HUES48 (cell line): ENCODE results near the gene ZNF799.
A peak's percentile ranks its signal among the peaks of the same experiment; 100 is the strongest.

Experiments
- H3K27ac ChIP-seq: one replicate; pipeline ENCODE4 v1.7.0; 2013; ENCODE audit warnings: low read depth, low read length, inconsistent platforms
- H3K27me3 ChIP-seq: 2 replicates; pipeline ENCODE4 v1.6.1; 2013; ENCODE audit warnings: mild to moderate bottlenecking, low read length; ENCODE audit not compliant: control insufficient read depth, insufficient read depth
- H3K36me3 ChIP-seq: 2 replicates; pipeline ENCODE4 v1.6.1; 2013; ENCODE audit warnings: low read length; ENCODE audit not compliant: control insufficient read depth, insufficient read depth
- H3K4me1 ChIP-seq: 2 replicates; pipeline ENCODE4 v1.6.1; 2013; ENCODE audit warnings: mild to moderate bottlenecking, low read length; ENCODE audit not compliant: control insufficient read depth, insufficient read depth
- H3K4me3 ChIP-seq: 2 replicates; pipeline ENCODE4 v1.5.1; 2013; ENCODE audit warnings: mild to moderate bottlenecking, low read depth, low read length
- H3K9ac ChIP-seq: 2 replicates; pipeline ENCODE4 v1.6.1; 2013; ENCODE audit warnings: mild to moderate bottlenecking, low read depth, low read length, moderate library complexity
- H3K9me3 ChIP-seq: 2 replicates; pipeline ENCODE4 v1.6.1; 2013; ENCODE audit warnings: low read length; ENCODE audit not compliant: control insufficient read depth, insufficient read depth

The ZNF799 gene

DNA sequence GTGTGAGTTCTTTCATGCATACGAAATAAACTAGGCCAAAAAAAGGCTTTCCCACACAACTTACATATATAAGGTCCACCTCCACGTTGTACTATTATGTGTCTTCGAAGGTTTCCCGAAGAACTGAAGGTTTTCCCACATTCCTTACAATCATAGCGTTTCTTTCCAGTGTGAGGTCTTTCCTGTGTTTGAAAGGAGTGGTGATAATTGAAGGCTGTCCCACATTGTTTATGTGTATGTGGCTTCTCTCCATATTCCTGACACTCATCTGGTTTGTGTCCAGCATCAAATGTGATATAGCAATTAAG is 50.2 kb downstream of the ZNF799 start:
- Histone ChIP-seq H3K27me3 (no peaks in the 10 kb centered on the region), H3K4me1 (no peaks in the 10 kb centered on the region), H3K27ac (no peak overlapping the region), H3K36me3 (peaks cover 15% of the 10 kb centered on the region), H3K9ac (no peak overlapping the region), H3K4me3 (peak overlapping the region; percentile 27; the same call in 1 of the 2 replicates), H3K9me3 (peaks cover 88% of the 10 kb centered on the region)

DNA sequence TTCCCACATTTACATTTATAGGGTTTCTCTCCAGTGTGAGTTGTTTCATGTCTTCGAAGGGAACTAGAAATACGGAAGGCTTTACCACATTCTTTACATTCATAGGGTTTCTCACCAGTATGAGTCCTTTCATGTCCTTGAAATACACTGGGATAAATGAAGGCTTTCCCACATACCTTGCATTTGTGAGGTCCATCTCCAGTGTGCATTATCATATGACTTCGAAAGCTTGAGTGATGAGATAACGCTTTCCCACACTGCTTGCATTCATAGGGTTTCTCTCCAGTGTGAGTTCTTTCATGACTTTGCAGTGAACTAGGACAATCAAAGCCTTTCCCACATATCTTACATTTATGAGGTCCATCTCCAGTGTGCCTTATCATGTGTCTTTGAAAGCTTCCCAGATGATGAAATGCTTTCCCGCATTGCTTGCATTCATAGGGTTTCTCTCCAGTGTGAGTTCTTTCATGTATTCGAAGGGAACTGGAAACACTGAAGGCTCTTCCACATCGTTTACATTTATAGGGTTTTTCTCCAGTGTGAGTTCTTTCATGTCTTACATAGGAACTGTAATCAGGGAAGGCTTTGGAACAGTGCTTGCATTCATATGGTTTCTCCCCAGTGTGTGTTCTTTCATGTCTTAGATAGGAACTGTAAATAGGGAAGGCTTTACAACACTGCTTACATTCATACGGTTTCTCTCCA is 50.7 kb downstream of the ZNF799 start:
- Histone ChIP-seq H3K4me1 (no peaks in the 10 kb centered on the region), H3K27me3 (no peaks in the 10 kb centered on the region), H3K4me3 (0 out of 2 replicates have a peak overlapping the region, but pooled peaks have one; percentile 27), H3K9me3 (peaks cover 89% of the 10 kb centered on the region), H3K9ac (no peak overlapping the region), H3K36me3 (peaks cover 15% of the 10 kb centered on the region), H3K27ac (no peak overlapping the region)

- Histone ChIP-seq H3K27ac (no peak overlapping the region), H3K27me3 (no peaks in the 10 kb centered on the region), H3K9me3 (peaks cover 76% of the 10 kb centered on the region), H3K4me3 (no peak overlapping the region), H3K4me1 (no peaks in the 10 kb centered on the region), H3K9ac (no peak overlapping the region), H3K36me3 (peaks cover 15% of the 10 kb centered on the region)
These were observed 54.2 kb downstream of the ZNF799 start for GRCh38 chr19:12346896-12347295.

DNA sequence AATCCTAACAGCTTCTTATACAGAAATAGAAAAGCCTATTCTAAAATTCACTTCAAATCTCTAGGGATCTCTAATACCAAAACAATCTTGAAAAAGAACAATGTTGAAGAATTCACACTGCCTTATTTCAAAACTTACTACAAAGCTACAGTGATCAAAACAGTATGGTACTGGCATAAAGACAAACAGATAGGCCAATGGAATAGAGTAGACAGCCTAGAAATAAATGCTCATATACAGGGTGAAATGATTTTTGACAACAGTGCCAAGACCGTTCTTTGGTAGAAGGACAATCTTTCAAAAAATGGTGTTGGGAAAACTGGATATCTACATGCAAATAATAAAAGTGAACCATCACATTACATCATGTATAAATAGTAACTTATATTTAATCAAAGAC is 55.9 kb downstream of the ZNF799 start:
- Histone ChIP-seq H3K4me1 (no peaks in the 10 kb centered on the region), H3K9me3 (peaks cover 67% of the 10 kb centered on the region), H3K27ac (no peak overlapping the region), H3K4me3 (no peak overlapping the region), H3K27me3 (no peaks in the 10 kb centered on the region), H3K36me3 (peaks cover 7% of the 10 kb centered on the region; the same call in 1 of the 2 replicates), H3K9ac (no peak overlapping the region)
